GM23338 (cell line): ENCODE results near the gene NT5C1A. TPM values are rescaled to one million over a fixed set of nuclear protein-coding genes. Genes with fewer than 3 reads are reported as not detected.

Experiments used
- ATAC-seq: fragments of 200-7000 bp; cut with Tn5 transposase; 3 replicates; pipeline ENCODE4 v1.9.1; 2020
- DNase-seq: peaks from one replicate; pipeline ENCODE4 v3.0.0-alpha.2; 2015; ENCODE audit warnings: low spot score
- H2AFZ ChIP-seq: fragments of 200-600 bp; sonication (generic); 2 replicates; pipeline ENCODE4 v1.8.0; 2016; ENCODE audit warnings: antibody characterized with exemption, mild to moderate bottlenecking, moderate library complexity
- H3F3A ChIP-seq: fragments of 200-600 bp; sonication (generic); replicated peaks from 2 replicates; pipeline ENCODE4 v1.8.0; 2017; ENCODE audit warnings: antibody characterized with exemption, mixed run types, low read depth
- H3K27ac ChIP-seq: fragments of 200-600 bp; sonication (generic); 2 replicates; pipeline ENCODE4 v1.6.1; 2016; ENCODE audit warnings: low read depth
- H3K27me3 ChIP-seq: fragments of 200-600 bp; sonication (generic); 2 replicates; pipeline ENCODE4 v1.8.0; 2016; ENCODE audit warnings: mild to moderate bottlenecking, mixed run types, moderate library complexity; ENCODE audit not compliant: insufficient read depth
- H3K36me3 ChIP-seq: fragments of 200-600 bp; sonication (generic); 2 replicates; pipeline ENCODE4 v1.8.0; 2016; ENCODE audit warnings: mild to moderate bottlenecking; ENCODE audit not compliant: insufficient read depth
- H3K4me1 ChIP-seq: fragments of 200-600 bp; sonication (generic); 2 replicates; pipeline ENCODE4 v1.8.0; 2016; ENCODE audit warnings: mild to moderate bottlenecking, moderate library complexity; ENCODE audit not compliant: insufficient read depth
- H3K4me2 ChIP-seq: fragments of 200-600 bp; sonication (generic); 2 replicates; pipeline ENCODE4 v1.7.1; 2017; ENCODE audit warnings: mixed run types
- H3K4me3 ChIP-seq: fragments of 200-600 bp; sonication (generic); 2 replicates; pipeline ENCODE4 v1.6.1; 2016; ENCODE audit warnings: mixed run types
- H3K79me2 ChIP-seq: fragments of 200-600 bp; sonication (generic); replicated peaks from 2 replicates; pipeline ENCODE4 v1.8.0; 2017; ENCODE audit warnings: mild to moderate bottlenecking; ENCODE audit not compliant: insufficient read depth
- H3K9me2 ChIP-seq: fragments of 200-600 bp; sonication (generic); 2 replicates; pipeline ENCODE4 v1.8.0; 2017; ENCODE audit not compliant: insufficient read depth
- H4K20me1 ChIP-seq: fragments of 200-600 bp; sonication (generic); replicated peaks from 2 replicates; pipeline ENCODE4 v1.8.0; 2017; ENCODE audit warnings: mild to moderate bottlenecking; ENCODE audit not compliant: insufficient read depth
- H3K27ac Mint-ChIP-seq: 2 replicates; pipeline ENCODE4 v1.8.0; 2020; ENCODE audit warnings: inconsistent platforms, mild to moderate bottlenecking, moderate library complexity, mixed read lengths
- H3K27me3 Mint-ChIP-seq: 3 replicates; pipeline ENCODE4 v1.8.0; 2022; ENCODE audit warnings: low read depth, mild to moderate bottlenecking, moderate library complexity, mixed read lengths, inconsistent platforms; ENCODE audit not compliant: insufficient read depth, poor library complexity
- H3K36me3 Mint-ChIP-seq: 3 replicates; pipeline ENCODE4 v1.8.0; 2021; ENCODE audit warnings: low read depth, mild to moderate bottlenecking, inconsistent platforms, moderate library complexity, mixed read lengths
- H3K4me1 Mint-ChIP-seq: 3 replicates; pipeline ENCODE4 v1.8.0; 2020; ENCODE audit warnings: mild to moderate bottlenecking, inconsistent platforms, mixed read lengths
- H3K4me3 Mint-ChIP-seq: 3 replicates; pipeline ENCODE4 v1.8.0; 2021; ENCODE audit warnings: moderate library complexity, mild to moderate bottlenecking, inconsistent platforms, mixed read lengths
- H3K9me3 Mint-ChIP-seq: 3 replicates; pipeline ENCODE4 v1.8.0; 2020; ENCODE audit warnings: moderate library complexity, mild to moderate bottlenecking, inconsistent platforms, mixed read lengths
- CREB1 ChIP-seq: fragments of 250-450 bp; sonication (Bioruptor Pico); IDR thresholded peaks from 2 replicates; pipeline ENCODE4 v1.5.0; 2020; ENCODE audit warnings: low read depth, mild to moderate bottlenecking, moderate library complexity
- CTCF ChIP-seq, 2 experiments: fragments of 200-600 bp in 1 of 2; sonication (generic) in 1 of 2; conservative IDR thresholded peaks; 2 replicates each; pipeline versions ENCODE4 v1.5.1 to v1.6.1; 2016 to 2017; ENCODE audit warnings: antibody characterized with exemption in 2 of 2, low read depth in 2 of 2, mild to moderate bottlenecking in 2 of 2, moderate library complexity in 1 of 2
- ETS1 ChIP-seq: IDR thresholded peaks from 2 replicates; pipeline ENCODE4 v1.6.1; 2016; ENCODE audit warnings: antibody characterized with exemption
- EZH2 ChIP-seq: fragments of 200-600 bp; sonication (generic); IDR thresholded peaks from one replicate; pipeline ENCODE4 v1.8.0; 2017; ENCODE audit warnings: antibody characterized with exemption, mild to moderate bottlenecking, low read depth; ENCODE audit not compliant: unreplicated experiment
- EZH2phosphoT487 ChIP-seq: fragments of 200-600 bp; sonication (generic); IDR thresholded peaks from one replicate; pipeline ENCODE4 v1.8.1; 2018; ENCODE audit warnings: antibody characterized with exemption; ENCODE audit not compliant: unreplicated experiment
- JUNB ChIP-seq: IDR thresholded peaks from one replicate; pipeline ENCODE4 v1.6.1; 2016; ENCODE audit warnings: antibody characterized with exemption; ENCODE audit not compliant: unreplicated experiment
- NANOG ChIP-seq: IDR thresholded peaks from 2 replicates; pipeline ENCODE4 v1.6.1; 2016; ENCODE audit warnings: antibody characterized with exemption, borderline replicate concordance
- POLR2AphosphoS5 ChIP-seq: IDR thresholded peaks from 2 replicates; pipeline ENCODE4 v1.6.1; 2016; ENCODE audit warnings: antibody characterized with exemption, low read depth
- REST ChIP-seq: IDR thresholded peaks from one replicate; pipeline ENCODE4 v1.6.1; 2018; ENCODE audit warnings: antibody characterized with exemption; ENCODE audit not compliant: unreplicated experiment
- STAT1 ChIP-seq: IDR thresholded peaks from one replicate; pipeline ENCODE4 v1.6.1; 2016; ENCODE audit warnings: antibody characterized with exemption; ENCODE audit not compliant: unreplicated experiment
- ZNF114 ChIP-seq: fragments of 250-450 bp; sonication (Bioruptor Pico); IDR thresholded peaks from 2 replicates; pipeline ENCODE4 v1.5.0; 2020; ENCODE audit warnings: mild to moderate bottlenecking, moderate library complexity
- ZNF331 ChIP-seq: fragments of 250-450 bp; sonication (Bioruptor Pico); IDR thresholded peaks from 2 replicates; pipeline ENCODE4 v1.5.0; 2020; ENCODE audit warnings: low read depth, mild to moderate bottlenecking, moderate library complexity
- ZNF462 ChIP-seq: fragments of 250-450 bp; sonication (Bioruptor Pico); IDR thresholded peaks from 2 replicates; pipeline ENCODE4 v1.5.0; 2020; ENCODE audit warnings: mild to moderate bottlenecking, moderate library complexity
- polyA plus RNA-seq: library from polyadenylated mRNA; unstranded; fragments of >200 nt; fragmentation: Nextera tagmentation; extraction: Ambion mirVana; gene quantifications from 2 replicates; pipeline ENCODE4 v1.2.1, GENCODE V29; 2016
- total RNA-seq: library from RNA; depleted of rRNA; stranded (reverse); fragments of >200 nt; shearing (Covaris generic); gene quantifications from 2 replicates; pipeline ENCODE4 v1.2.3, GENCODE V29; 2014

The NT5C1A gene
- total and polyA plus RNA-seq, 2 experiments from 2014 or later = not detected

- H3K4me1 Mint-ChIP-seq = 0 out of 3 replicates have a peak, but pooled peaks cover 4% of the 10 kb centered on the region
- no peaks in the 10 kb centered on the region for H3K36me3 ChIP-seq
- H3K4me3 Mint-ChIP-seq = no peak overlapping the region
- no peaks in the 10 kb centered on the region for H3K9me2 ChIP-seq
- no peak for ATAC-seq
- TF ChIP-seq REST (no peak), NANOG (no peak), JUNB (no peak), STAT1 (no peak), ZNF462 (no peak), CREB1 (CRISPR knock-in tag) (no peak), EZH2 (no peak), EZH2phosphoT487 (no peak), CTCF (conservative IDR thresholded peaks at IDR 0.05; ENCODE audit: low read depth in 2 of 2) (no peak), ZNF114 (CRISPR knock-in tag) (no peak), POLR2AphosphoS5 (no peak), ZNF331 (no peak), ETS1 (no peak)
- no peaks in the 10 kb centered on the region for H3F3A ChIP-seq
- no peak overlapping the region for H3K27ac Mint-ChIP-seq
- H3K9me3 Mint-ChIP-seq = no peaks in the 10 kb centered on the region
- no peak overlapping the region for H3K4me2 ChIP-seq
- H3K79me2 ChIP-seq = no peaks in the 10 kb centered on the region
- H3K27ac ChIP-seq = no peak overlapping the region
- H2AFZ ChIP-seq = no peak overlapping the region
- H4K20me1 ChIP-seq = peaks cover 13% of the 10 kb centered on the region; the same call in 1 of the 2 replicates
- H3K27me3 ChIP-seq = peaks cover 98% of the 10 kb centered on the region
- H3K4me1 ChIP-seq = peaks cover 5% of the 10 kb centered on the region; the same call in 1 of the 2 replicates
- H3K36me3 Mint-ChIP-seq = no peaks in the 10 kb centered on the region
- H3K27me3 Mint-ChIP-seq = peaks cover 96% of the 10 kb centered on the region
- no peak overlapping the region for H3K4me3 ChIP-seq
- DNase-seq = no peak
Observed at GRCh38 chr1:39676948-39677548, 5.1 kb upstream of the NT5C1A start.
